Measurements from ENCODE around the gene TNIK. TPM values are rescaled to one million over a fixed set of nuclear protein-coding genes. Genes with fewer than 3 reads are reported as not detected.

TNIK gene
- total RNA-seq, 4 donors from 2014 or later = 32.9 to 41.7 (median 38.0) TPM

DNA sequence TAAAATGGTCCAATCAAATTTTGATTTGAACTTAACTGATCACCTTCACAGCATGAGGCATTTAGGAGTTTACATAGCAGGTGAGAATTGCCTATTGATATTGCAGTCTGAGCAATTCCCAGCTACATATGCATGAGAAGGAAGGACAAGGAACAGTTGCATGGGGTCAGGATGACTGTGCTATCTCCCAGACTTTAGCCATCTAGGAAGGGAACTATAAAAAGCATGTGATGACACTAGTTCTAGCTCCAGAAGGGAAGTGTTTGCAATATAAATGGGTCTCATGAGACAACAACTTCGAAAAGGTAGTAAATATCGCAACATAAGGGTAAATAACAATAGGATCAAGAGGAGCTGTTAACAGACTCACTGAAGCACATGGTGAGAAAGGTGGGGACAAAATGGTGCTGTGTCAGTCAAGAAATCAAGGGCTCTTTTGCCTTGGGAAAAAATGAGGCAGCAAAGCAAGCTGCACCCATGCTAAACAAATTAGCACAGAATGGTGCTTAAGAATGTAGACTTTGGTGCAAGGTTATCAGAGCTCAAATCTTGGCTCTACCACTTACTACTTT is 343.3 kb downstream of the TNIK start:
- Histone ChIP-seq H3K27ac (no peak overlapping the region), H3K4me1 (peaks cover 0 to 17% (median 0%) of the 10 kb centered on the region in 3 donors), H3K27me3 (no peaks in the 10 kb centered on the region), H3K36me3 (peaks cover 0 to 28% of the 10 kb centered on the region in 2 donors), H3K9me3 (no peaks in the 10 kb centered on the region), H3K4me3 (no peak overlapping the region)
- no peak for ATAC-seq
- TF ChIP-seq POLR2AphosphoS5 (IDR thresholded peaks at IDR 0.05) (no peak), EP300 (IDR thresholded peaks at IDR 0.05) (no peak), CTCF (IDR thresholded peaks at IDR 0.05) (no peak), POLR2A (IDR thresholded peaks at IDR 0.05) (no peak)
- WGBS, 2 donors (ENCODE audit: low coverage in 1 of 2) = 80 to 86% methylated on average over 1 to 2 of the region's 2 CpGs

GRCh38 chr3:171116365-171116764 is 343.8 kb downstream of the TNIK start:
- Histone ChIP-seq H3K27me3 (no peaks in the 10 kb centered on the region), H3K4me3 (no peak overlapping the region), H3K4me1 (peaks cover 0 to 17% (median 0%) of the 10 kb centered on the region in 3 donors), H3K36me3 (peaks cover 0 to 23% of the 10 kb centered on the region in 2 donors), H3K27ac (no peak overlapping the region), H3K9me3 (no peaks in the 10 kb centered on the region)
- no peak for ATAC-seq
- TF ChIP-seq POLR2AphosphoS5 (IDR thresholded peaks at IDR 0.05) (no peak), CTCF (IDR thresholded peaks at IDR 0.05) (no peak), EP300 (IDR thresholded peaks at IDR 0.05) (no peak), POLR2A (IDR thresholded peaks at IDR 0.05) (no peak)

DNA sequence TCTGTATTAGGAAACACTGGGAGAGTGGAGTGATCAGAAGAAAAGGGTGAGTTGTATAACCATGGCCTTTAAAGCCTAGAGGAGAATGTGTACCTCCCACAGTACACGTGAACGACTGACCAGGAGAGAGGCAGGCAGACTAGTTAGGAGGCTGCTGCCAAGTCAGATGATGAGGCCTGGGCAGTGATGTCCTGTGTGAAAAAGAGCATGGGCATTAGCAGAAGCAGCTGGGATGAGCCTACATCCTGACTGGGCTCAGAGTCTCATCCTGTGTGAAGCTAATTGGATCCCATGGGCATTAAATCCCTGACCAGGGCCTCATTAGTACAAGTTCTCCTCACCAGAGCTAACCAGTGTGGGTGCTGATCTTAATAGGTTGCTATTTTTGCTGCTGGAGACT is 344.5 kb downstream of the TNIK start:
- no peak for ATAC-seq
- H3K27ac ChIP-seq = no peak overlapping the region
- H3K9me3 ChIP-seq = no peaks in the 10 kb centered on the region
- H3K4me1 ChIP-seq = peaks cover 0 to 17% (median 0%) of the 10 kb centered on the region in 3 donors
- no peak overlapping the region for H3K4me3 ChIP-seq
- TF ChIP-seq CTCF (IDR thresholded peaks at IDR 0.05) (no peak), EP300 (IDR thresholded peaks at IDR 0.05) (no peak), POLR2A (IDR thresholded peaks at IDR 0.05) (no peak), POLR2AphosphoS5 (IDR thresholded peaks at IDR 0.05) (no peak)
- peaks cover 0 to 17% of the 10 kb centered on the region in 2 donors for H3K36me3 ChIP-seq
- H3K27me3 ChIP-seq = no peaks in the 10 kb centered on the region
- WGBS, 2 donors (ENCODE audit: low coverage in 1 of 2) = 46 to 69% methylated on average over 2 of the region's 2 CpGs

- no peak overlapping the region for H3K4me3 ChIP-seq
- peaks cover 0 to 34% of the 10 kb centered on the region in 2 donors for H3K36me3 ChIP-seq
- H3K27ac ChIP-seq = no peak overlapping the region
- H3K4me1 ChIP-seq = peaks cover 0 to 17% (median 0%) of the 10 kb centered on the region in 3 donors
- TF ChIP-seq POLR2AphosphoS5 (IDR thresholded peaks at IDR 0.05) = no peak
- TF ChIP-seq EP300 (IDR thresholded peaks at IDR 0.05) = no peak
- TF ChIP-seq POLR2A (IDR thresholded peaks at IDR 0.05) = no peak
- TF ChIP-seq CTCF (IDR thresholded peaks at IDR 0.05) = no peak
- WGBS, 2 donors (ENCODE audit: low coverage in 1 of 2) = 63 to 69% methylated on average over 2 to 3 of the region's 3 CpGs
- no peak for ATAC-seq
- no peaks in the 10 kb centered on the region for H3K9me3 ChIP-seq
- no peaks in the 10 kb centered on the region for H3K27me3 ChIP-seq
Measured at GRCh38 chr3:171113716-171114115, 346.5 kb downstream of the TNIK start.

- WGBS, 2 donors (ENCODE audit: low coverage in 1 of 2) = 86 to 100% methylated on average over 2 of the region's 4 CpGs
Measured at GRCh38 chr3:171110715-171111114, 349.5 kb downstream of the TNIK start.

More at GRCh38 chr3:171110715-171111114, 349.5 kb downstream of the TNIK start:
- TF ChIP-seq POLR2AphosphoS5 (IDR thresholded peaks at IDR 0.05) (no peak), CTCF (IDR thresholded peaks at IDR 0.05) (no peak), EP300 (IDR thresholded peaks at IDR 0.05) (no peak), POLR2A (IDR thresholded peaks at IDR 0.05) (no peak)
- no peak overlapping the region for H3K27ac ChIP-seq
- peaks cover 0 to 3% (median 0%) of the 10 kb centered on the region in 3 donors for H3K4me1 ChIP-seq
- H3K27me3 ChIP-seq = no peaks in the 10 kb centered on the region
- no peak overlapping the region for H3K4me3 ChIP-seq
- peaks cover 0 to 60% of the 10 kb centered on the region in 2 donors for H3K36me3 ChIP-seq
- no peaks in the 10 kb centered on the region for H3K9me3 ChIP-seq
- no peak for ATAC-seq

Measured in gastroesophageal sphincter (tissue), 4 donors.